AG09319 (cell line): ENCODE measurements around the gene BOD1L1.

Experiments used
- DNase-seq: peaks from one replicate; pipeline ENCODE4 v3.0.0-alpha.2; 2010; ENCODE audit warnings: low read depth; ENCODE audit errors: extremely low read depth
- TF ChIP-seq, protein P1 (sequence below): IDR thresholded peaks from 2 replicates; pipeline ENCODE4 v1.5.1; 2011; ENCODE audit warnings: low read depth, mild to moderate bottlenecking, inconsistent platforms, low read length, moderate library complexity

Gene BOD1L1

DNA sequence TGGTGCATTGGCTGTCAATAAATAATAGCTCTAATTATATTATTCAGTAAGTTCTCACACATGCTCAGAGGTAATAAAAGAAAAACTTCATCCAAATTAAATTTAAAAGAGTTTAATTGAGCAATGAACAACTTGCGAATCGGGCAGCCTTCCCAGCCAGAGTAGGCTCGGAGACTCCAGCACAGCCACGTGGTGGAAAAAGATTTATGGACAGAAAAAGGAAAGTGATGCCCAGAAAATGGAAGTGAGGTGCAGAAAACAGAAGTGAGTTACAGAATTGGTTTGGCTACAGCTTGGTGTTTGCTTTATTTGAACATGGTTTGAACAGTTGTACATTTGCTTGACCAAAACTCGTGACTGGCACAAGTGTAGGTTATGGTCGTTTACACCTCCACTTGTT lies 13.6 kb upstream of the BOD1L1 start:
- DNase-seq, result no peak
- TF ChIP-seq, protein P1, sequence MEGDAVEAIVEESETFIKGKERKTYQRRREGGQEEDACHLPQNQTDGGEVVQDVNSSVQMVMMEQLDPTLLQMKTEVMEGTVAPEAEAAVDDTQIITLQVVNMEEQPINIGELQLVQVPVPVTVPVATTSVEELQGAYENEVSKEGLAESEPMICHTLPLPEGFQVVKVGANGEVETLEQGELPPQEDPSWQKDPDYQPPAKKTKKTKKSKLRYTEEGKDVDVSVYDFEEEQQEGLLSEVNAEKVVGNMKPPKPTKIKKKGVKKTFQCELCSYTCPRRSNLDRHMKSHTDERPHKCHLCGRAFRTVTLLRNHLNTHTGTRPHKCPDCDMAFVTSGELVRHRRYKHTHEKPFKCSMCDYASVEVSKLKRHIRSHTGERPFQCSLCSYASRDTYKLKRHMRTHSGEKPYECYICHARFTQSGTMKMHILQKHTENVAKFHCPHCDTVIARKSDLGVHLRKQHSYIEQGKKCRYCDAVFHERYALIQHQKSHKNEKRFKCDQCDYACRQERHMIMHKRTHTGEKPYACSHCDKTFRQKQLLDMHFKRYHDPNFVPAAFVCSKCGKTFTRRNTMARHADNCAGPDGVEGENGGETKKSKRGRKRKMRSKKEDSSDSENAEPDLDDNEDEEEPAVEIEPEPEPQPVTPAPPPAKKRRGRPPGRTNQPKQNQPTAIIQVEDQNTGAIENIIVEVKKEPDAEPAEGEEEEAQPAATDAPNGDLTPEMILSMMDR, result no peak

DNA sequence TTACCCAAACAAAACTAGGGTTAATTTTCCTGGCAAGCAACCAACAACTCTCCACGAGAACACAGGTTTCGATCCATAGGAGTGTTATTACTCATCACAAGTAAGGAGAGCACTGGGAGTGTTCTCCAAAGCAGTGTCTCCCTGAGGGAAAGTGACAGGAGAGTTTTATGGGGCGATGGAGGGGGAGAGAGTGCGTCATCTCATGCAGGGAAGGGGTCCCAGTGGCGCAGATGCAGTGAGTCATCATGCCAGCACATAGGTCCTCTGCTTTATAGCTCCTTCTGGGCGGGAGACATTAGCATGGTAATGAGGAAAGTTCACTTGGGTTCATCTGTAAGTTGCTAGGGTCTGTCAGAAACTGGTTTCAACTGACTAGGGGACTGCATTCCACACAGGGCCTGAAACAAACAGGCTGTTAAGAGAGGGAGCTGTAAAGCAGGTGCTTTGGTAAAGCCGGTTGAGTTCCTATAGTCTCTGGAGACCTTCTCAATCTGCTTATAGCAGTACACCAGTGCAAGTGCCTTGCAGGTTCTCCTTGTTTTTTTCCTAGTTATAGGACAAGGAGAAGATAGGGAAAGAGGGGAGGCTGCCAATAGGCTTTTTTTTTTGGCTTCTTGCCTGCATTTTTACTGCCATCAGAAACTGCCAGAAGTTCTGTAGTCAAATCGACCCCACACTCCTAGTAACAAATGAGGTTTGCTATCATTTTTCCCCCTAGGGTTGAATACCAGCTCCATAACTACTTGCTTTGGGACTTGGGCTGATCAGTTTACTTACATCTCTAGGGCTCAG lies 12.8 kb upstream of the BOD1L1 start:
- TF ChIP-seq, protein P1, result no peak
- no peak for DNase-seq

DNA sequence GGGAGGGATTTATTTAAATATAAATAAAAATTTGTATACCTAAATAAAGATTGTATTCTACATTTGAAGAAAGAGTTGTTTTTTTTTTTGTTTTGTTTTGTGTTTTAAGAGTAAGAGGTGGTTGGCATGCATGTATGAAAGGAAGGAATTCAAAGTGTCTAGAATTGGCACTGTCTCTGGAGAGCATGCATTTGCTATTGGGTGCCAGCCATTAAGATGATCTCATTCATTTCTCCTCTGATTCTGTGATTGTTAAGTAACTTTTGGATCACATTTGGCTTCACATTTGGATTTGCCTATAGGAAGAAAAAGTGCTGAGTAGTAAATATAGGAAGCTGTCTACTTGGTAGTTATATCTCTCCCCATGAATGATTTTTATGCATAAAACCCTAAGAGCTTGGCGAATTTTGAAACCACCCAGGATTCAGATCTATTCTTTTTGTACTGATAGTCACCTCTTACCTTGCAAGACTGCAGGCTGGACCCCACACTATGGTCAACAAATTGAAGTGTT lies 7.8 kb upstream of the BOD1L1 start:
- DNase-seq, result no peak
- TF ChIP-seq, protein P1, result no peak

DNA sequence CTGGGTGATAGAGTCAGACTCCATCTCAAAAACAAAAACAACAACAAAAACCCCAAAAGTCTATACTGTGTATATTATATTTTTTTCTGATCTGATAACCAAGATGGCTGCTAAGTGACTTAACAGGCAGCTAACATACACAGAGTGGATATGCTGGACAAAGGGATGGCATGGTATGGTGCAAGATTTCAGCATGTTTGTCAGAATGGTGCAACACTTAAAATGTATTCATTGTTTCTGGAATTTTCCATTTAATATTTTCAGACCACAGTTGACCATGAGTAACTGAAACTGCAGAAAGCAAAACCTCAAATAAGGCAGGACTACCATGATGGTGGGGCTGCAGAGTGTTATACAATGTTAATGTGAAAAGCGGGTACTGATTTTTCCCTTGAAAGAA lies 6.1 kb upstream of the BOD1L1 start:
- TF ChIP-seq, protein P1, result no peak
- no peak for DNase-seq

DNA sequence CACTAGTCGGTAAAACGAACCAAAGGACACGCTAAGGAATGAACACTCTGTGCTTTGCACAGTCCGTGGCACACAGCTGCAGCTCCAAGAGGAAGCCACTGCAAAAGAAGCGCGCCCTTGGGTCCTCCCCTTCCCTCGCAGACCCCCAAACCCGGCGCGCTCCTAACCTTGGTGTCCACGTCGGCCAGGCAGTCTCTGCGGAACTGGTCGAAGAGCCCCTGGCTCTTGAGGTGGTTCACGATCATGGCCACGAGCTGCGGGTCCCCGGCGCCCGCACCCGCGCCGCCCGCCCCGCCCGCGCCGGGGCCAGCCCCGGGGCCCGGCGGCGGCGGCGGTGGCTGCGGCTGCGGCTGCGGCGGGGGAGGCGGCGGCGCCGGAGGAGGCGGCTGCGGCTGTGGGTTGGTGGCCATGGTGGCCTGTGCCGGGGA lies 333 bp downstream of the BOD1L1 start:
- DNase-seq, result no peak
- TF ChIP-seq, protein P1, result no peak

DNA sequence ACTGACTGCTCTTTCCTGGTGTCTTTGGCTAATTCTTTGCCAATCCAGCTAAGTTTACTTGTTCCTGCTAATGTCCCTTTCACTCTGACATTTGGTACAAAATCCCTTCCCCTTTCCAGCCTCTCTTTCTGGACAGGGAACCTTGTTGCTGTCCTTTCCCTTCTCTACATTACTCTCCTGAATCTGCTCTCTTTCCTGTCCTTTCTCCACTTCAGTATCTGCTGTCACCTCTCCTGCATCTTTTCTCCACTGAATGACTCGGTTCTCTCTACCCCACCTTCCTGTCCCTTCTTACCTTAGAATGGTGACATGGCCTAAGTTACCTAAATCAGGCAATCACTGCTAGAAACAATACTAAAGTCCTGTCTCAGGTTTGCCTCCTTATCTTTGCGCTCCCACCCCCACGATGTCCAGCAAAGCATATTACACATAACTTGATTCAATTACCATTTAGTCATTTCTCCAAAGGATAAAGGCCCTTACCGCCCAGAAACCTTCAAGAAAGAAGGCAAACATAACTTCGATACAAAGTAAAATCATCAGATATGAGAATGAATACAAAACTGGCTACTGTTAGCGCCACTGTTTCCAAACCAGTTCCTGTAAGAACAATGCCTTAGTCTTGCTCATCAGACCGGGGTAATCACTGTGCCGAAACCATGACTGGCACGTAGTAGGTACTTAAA lies 890 bp downstream of the BOD1L1 start:
- TF ChIP-seq, protein P1, result no peak
- DNase-seq, result no peak

DNA sequence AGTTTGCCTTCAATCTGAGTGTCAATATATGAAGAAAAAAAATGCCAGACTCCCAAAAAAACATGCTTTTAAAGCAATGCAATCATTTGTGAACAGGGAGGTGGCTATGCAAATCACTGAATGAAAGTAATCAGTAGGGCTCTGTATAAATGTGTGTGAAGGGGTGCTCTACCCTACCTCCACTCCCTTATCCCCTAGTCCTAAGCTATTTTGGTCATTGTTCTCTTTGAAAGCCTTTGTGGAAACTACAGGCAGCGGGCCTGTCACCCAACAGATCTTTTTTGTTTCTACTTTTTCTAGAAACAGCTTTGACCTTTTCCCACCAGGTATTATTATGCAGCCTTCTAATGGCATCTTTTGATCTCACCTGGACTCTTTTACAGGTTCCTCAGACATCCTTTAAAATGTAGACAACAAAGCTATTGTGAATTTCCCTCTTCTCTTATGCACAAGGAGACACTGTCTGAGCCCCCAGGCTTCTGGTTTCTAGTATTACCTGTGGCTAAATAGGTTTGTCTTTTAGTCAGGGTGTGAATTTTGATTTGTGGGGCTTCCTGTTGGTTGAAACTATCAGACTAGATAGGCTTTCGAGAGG lies 9.2 kb downstream of the BOD1L1 start:
- no peak for DNase-seq
- TF ChIP-seq, protein P1, result no peak
